Testis (tissue), 3 donors: ENCODE results near the gene MYO1H. TPM values are rescaled to one million over a fixed set of nuclear protein-coding genes. Genes with fewer than 3 reads are reported as not detected.

Experiments used
- DNase-seq: peaks from one replicate; pipeline ENCODE4 v3.0.0-alpha.2; 2019
- H3K27ac ChIP-seq, 2 donors: fragments of 200-600 bp; sonication (generic); one replicate each; pipeline ENCODE4 v1.5.1; 2019
- H3K27me3 ChIP-seq: fragments of 200-600 bp; sonication (generic); one replicate; pipeline ENCODE4 v1.5.1; 2019
- H3K36me3 ChIP-seq: fragments of 200-600 bp; sonication (generic); one replicate; pipeline ENCODE4 v1.5.1; 2017; ENCODE audit warnings: low read depth; ENCODE audit errors: missing control alignments
- H3K4me1 ChIP-seq: fragments of 200-600 bp; sonication (generic); one replicate; pipeline ENCODE4 v1.5.1; 2019
- H3K4me3 ChIP-seq, 2 donors: fragments of 200-600 bp; sonication (generic); one replicate each; pipeline ENCODE4 v1.5.1; 2017 to 2019
- H3K9me3 ChIP-seq: fragments of 200-600 bp; sonication (generic); one replicate; pipeline ENCODE4 v1.5.1; 2017
- POLR2A ChIP-seq: fragments of 450-650 bp; IDR thresholded peaks from one replicate; pipeline ENCODE4 v1.6.1; 2017; ENCODE audit warnings: antibody characterized with exemption, mild to moderate bottlenecking, moderate library complexity
- WGBS, 2 donors: methylation state at CpG; one replicate each; pipeline ENCODE4 v1.1.5; 2018; 5-methylcytosine and 5-hydroxymethylcytosine counted together
- intact Hi-C: fragments of 100-400 bp; cut with DNase I; formaldehyde crosslinking; loops from one replicate; pipeline ENCODE4 v1.15.1; 2023; ENCODE audit warnings: low total_unique reads
- polyA plus RNA-seq: library from polyadenylated mRNA; stranded (reverse); fragments of 350-450 nt; fragmentation: Illumina TruSeq; extraction: RNeasy Lipid Tissue Mini Kit (QIAGEN cat#74804); gene quantifications from one replicate; pipeline ENCODE4 v1.2.3, GENCODE V29; 2014; ENCODE audit warnings: low read depth, low replicate concordance; ENCODE audit not compliant: insufficient read depth
- total RNA-seq, 2 donors: library from RNA; depleted of rRNA; stranded (reverse); fragments of >200 nt; gene quantifications; one replicate each; pipeline ENCODE4 v1.2.3, GENCODE V29; 2016
- TF ChIP-seq, protein P1 (sequence below), 3 experiments: fragments of 450-650 bp in 2 of 3; fragments of 200-600 bp in 1 of 3; sonication (generic) in 1 of 3; IDR thresholded peaks; one replicate each; pipeline ENCODE4 v1.5.1; 2016 to 2019; ENCODE audit warnings: antibody characterized with exemption in 3 of 3, mild to moderate bottlenecking in 2 of 3, moderate library complexity in 1 of 3

Gene MYO1H
- total and polyA plus RNA-seq, 3 donors from 2014 or later, result 1.7 to 3.7 (median 2.9) TPM

DNA sequence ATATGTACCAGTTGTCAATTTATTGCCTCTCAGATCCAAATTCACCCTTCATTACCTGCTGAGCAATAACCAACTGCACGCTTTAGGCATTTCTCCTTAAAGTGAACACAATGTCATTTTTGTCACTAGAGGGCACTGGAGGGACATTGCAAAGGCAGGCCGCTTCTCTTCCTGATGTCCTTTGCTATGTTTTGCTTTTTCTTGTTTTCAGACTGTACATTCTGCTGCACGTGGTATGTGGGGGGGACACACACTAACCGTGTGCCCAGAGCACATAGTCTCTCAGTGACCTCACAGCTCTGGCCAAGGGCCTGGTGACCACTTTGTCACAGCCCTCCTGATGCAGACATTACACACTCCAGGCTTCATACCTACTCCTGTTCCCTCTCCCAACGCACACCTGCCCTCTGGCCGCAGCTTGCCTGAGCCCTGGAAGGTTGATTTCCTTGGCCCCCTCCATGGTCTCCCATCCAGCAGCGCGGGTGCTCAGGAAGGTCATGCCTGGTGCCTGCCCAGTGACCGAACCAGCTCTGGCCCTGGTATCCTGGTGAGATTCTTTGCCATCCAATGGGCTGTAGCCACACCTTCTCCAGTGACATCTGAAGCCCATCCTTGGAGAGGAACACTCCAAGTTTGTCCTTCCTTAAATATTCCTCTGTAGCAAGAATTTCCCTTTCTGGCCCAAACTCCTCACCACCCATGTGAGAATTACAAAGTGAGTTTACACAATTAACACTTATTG, 39.9 kb downstream of the MYO1H start:
- TF ChIP-seq, protein P1, sequence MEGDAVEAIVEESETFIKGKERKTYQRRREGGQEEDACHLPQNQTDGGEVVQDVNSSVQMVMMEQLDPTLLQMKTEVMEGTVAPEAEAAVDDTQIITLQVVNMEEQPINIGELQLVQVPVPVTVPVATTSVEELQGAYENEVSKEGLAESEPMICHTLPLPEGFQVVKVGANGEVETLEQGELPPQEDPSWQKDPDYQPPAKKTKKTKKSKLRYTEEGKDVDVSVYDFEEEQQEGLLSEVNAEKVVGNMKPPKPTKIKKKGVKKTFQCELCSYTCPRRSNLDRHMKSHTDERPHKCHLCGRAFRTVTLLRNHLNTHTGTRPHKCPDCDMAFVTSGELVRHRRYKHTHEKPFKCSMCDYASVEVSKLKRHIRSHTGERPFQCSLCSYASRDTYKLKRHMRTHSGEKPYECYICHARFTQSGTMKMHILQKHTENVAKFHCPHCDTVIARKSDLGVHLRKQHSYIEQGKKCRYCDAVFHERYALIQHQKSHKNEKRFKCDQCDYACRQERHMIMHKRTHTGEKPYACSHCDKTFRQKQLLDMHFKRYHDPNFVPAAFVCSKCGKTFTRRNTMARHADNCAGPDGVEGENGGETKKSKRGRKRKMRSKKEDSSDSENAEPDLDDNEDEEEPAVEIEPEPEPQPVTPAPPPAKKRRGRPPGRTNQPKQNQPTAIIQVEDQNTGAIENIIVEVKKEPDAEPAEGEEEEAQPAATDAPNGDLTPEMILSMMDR (IDR thresholded peaks at IDR 0.05), result peak in 2 of 3 experiments; percentile 35 to 36
- TF ChIP-seq POLR2A, result no peak

DNA sequence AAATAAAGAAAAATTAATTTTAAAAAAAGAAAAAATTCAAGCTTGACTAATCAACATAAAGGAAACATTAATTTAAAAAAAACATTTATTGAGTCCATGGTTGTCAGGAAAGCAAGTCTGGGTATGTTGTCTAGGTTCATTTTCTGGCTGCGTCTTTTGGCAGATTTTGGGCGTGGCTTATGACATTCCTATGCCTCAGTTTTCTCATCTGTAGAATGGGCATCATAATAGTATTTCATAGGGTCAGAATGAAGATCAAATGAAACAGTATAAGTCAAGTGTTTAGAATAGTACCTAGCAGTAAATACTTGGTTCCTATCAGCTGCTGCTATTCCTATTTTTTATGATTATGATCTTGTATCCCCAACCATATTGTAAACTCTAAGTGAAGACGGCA, 40.5 kb downstream of the MYO1H start:
- Histone ChIP-seq H3K27ac (no peak overlapping the region), H3K27me3 (no peaks in the 10 kb centered on the region), H3K36me3 (no peaks in the 10 kb centered on the region), H3K4me3 (peak overlapping the region in 1 of 2 donors; percentile 38), H3K4me1 (no peaks in the 10 kb centered on the region), H3K9me3 (no peaks in the 10 kb centered on the region)
- intact Hi-C loops, result loop anchor here (10.0 kb wide), 1 partner anchor 123 kb away; no protein-coding TSS in a partner anchor
- DNase-seq, result no peak
- WGBS, 2 donors, result 67 to 69% methylated on average over 3 of the region's 3 CpGs
- no peak for TF ChIP-seq POLR2A
- TF ChIP-seq, protein P1 (IDR thresholded peaks at IDR 0.05), result no peak

More for the DNA sequence above, 39.9 kb downstream of the MYO1H start:
- intact Hi-C loops, result loop anchor here (10.0 kb wide), 1 partner anchor 123 kb away; no protein-coding TSS in a partner anchor
- no peaks in the 10 kb centered on the region for H3K4me1 ChIP-seq
- no peaks in the 10 kb centered on the region for H3K36me3 ChIP-seq
- DNase-seq, result peak; percentile 20
- no peaks in the 10 kb centered on the region for H3K27me3 ChIP-seq
- H3K4me3 ChIP-seq, result no peak overlapping the region
- H3K27ac ChIP-seq, result no peak overlapping the region
- WGBS, 2 donors, result 70 to 74% methylated on average over 7 to 9 of the region's 9 CpGs
- no peaks in the 10 kb centered on the region for H3K9me3 ChIP-seq

DNA sequence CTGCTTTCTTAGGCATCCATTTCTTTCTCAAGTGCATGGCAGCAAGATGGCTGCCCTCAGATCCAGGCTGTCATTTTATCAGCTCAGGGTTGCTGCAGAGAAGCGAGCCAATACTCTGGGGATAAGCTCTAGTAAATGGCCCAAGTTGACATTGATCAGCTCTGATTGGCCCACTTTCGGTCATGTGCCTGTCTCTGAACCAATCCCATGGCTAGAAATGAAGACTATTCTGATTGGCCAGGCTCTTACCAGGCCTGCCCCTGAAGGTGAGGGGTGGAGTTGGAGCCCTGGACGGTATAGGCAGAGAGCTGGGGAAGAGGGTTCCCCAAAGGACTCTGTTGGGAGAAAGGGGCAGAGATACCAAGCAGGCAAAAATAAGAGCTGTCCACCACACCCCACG, 41.4 kb downstream of the MYO1H start:
- WGBS, 2 donors, result 50 to 68% methylated on average over 4 of the region's 4 CpGs
- Histone ChIP-seq H3K4me1 (no peaks in the 10 kb centered on the region), H3K36me3 (no peaks in the 10 kb centered on the region), H3K27ac (no peak overlapping the region), H3K4me3 (peak overlapping the region in 1 of 2 donors; percentile 38), H3K9me3 (no peaks in the 10 kb centered on the region), H3K27me3 (no peaks in the 10 kb centered on the region)
- intact Hi-C loops, result loop anchor here (10.0 kb wide), 1 partner anchor 124 kb away; no protein-coding TSS in a partner anchor
- DNase-seq, result peak; percentile 78
- TF ChIP-seq, protein P1 (IDR thresholded peaks at IDR 0.05), result no peak
- TF ChIP-seq POLR2A, result no peak

DNA sequence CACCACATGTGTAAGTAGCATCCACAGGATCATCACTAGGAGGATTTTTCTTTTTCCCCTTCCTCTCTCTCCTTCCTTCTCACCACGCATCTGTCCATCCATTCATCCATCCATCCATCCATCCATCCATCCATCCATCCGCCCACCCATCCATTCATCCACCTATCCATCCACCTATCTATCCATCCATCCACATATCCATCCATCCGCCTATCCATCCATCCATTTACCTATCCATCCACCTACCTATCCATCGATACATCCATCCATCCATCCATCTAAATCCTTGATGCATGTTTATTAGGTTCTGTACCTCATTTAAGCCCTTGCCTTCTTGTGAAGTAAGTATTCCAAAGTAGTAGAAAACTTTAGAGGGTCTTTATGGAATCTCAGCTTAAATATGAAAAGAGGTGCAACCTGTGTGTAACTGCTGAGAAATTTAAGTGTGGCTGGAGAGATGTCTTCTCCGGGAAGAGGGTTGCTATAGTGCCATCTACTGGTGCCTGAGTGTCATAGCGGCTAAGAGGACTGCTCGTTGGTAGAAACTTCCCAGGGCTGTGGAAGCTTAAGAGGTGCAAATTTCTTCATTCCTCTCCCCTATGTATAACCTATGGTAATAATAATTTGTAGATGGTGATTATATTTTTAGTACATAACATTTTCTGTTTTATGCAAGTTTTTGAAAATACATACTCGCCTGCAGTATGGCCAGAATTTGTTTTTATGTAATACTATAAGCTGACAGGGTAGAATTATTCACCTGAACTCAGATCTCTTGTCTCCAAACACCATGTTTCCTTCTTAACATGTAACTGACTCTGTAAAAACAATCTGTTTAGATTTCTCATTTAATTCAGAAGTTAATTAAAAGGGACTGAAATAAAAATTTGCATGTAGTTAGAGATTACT, 46.0 kb downstream of the MYO1H start:
- WGBS, 2 donors, result 51 to 52% methylated on average over 8 of the region's 8 CpGs
- TF ChIP-seq POLR2A, result no peak
- TF ChIP-seq, protein P1 (IDR thresholded peaks at IDR 0.05), result peak; percentile 32 to 84 (median 42)
- Histone ChIP-seq H3K9me3 (no peaks in the 10 kb centered on the region), H3K4me3 (no peak overlapping the region), H3K27me3 (no peaks in the 10 kb centered on the region), H3K27ac (no peak overlapping the region), H3K4me1 (no peaks in the 10 kb centered on the region), H3K36me3 (no peaks in the 10 kb centered on the region)
- intact Hi-C loops, result no loop called here
- DNase-seq, result peak; percentile 67
